SK-N-SH (cell line): ENCODE measurements around the gene STK39. TPM values are rescaled to one million over a fixed set of nuclear protein-coding genes. Genes with fewer than 3 reads are reported as not detected.

ENCODE experiments used
- CTCF ChIA-PET: fragments of 300-600, 350-600 bp; formaldehyde crosslinking; extraction: SDS; loops from one replicate; lab custom pipeline; 2021; lab: Yijun Ruan, JAX
- POLR2A ChIA-PET: fragments of 350-600 bp; sonication (Branson Sonifier 250); formaldehyde crosslinking; extraction: SDS; loops from one replicate; lab custom pipeline; 2020; ENCODE audit warnings: antibody characterized with exemption, inconsistent platforms; lab: Yijun Ruan, JAX
- DNase-seq: peaks from one replicate; pipeline ENCODE4 v3.0.0; 2012
- H2AFZ ChIP-seq: fragments of 200-600 bp; sonication (generic); 2 replicates; pipeline ENCODE4 v1.8.1; 2016; ENCODE audit warnings: antibody characterized with exemption, mild to moderate bottlenecking, low read depth
- H3F3A ChIP-seq: fragments of 200-600 bp; sonication (generic); replicated peaks from 2 replicates; pipeline ENCODE3; 2016; ENCODE audit warnings: antibody characterized with exemption, mild to moderate bottlenecking; ENCODE audit not compliant: insufficient read depth
- H3K27ac ChIP-seq, 2 experiments: fragments of 200-500 bp in 1 of 2; fragments of 200-600 bp in 1 of 2; sonication (Bioruptor generic) in 1 of 2; sonication (generic), shearing (Covaris generic) in 1 of 2; 2 replicates each; pipeline versions ENCODE4 v1.5.1 to v1.6.1; 2014 to 2016; ENCODE audit warnings: low read depth in 2 of 2, inconsistent platforms in 1 of 2, low read length in 1 of 2, mild to moderate bottlenecking in 1 of 2, mixed read lengths in 1 of 2
- H3K27me3 ChIP-seq: fragments of 200-600 bp; sonication (generic), shearing (Covaris generic); 2 replicates; pipeline ENCODE4 v1.6.1; 2016; ENCODE audit warnings: mixed run types; ENCODE audit not compliant: insufficient read depth
- H3K36me3 ChIP-seq, 2 experiments: fragments of 200-500 bp in 1 of 2; fragments of 200-600 bp in 1 of 2; sonication (Bioruptor generic) in 1 of 2; sonication (generic) in 1 of 2; replicated peaks in 1 of 2; 2 replicates each; pipeline versions ENCODE3 to v1.5.1; 2014 to 2016; ENCODE audit warnings: low read length in 1 of 2, mild to moderate bottlenecking in 1 of 2; ENCODE audit not compliant: insufficient read depth in 2 of 2, control insufficient read depth in 1 of 2
- H3K4me1 ChIP-seq, 2 experiments: fragments of 200-500 bp in 1 of 2; fragments of 200-600 bp in 1 of 2; sonication (Bioruptor generic) in 1 of 2; sonication (generic), shearing (Covaris generic) in 1 of 2; 2 replicates each; pipeline versions ENCODE4 v1.5.1 to v1.6.1; 2014 to 2016; ENCODE audit warnings: low read depth in 1 of 2, low read length in 1 of 2, mixed run types in 1 of 2; ENCODE audit not compliant: insufficient read depth in 2 of 2, control insufficient read depth in 1 of 2
- H3K4me2 ChIP-seq: fragments of 200-600 bp; sonication (generic), shearing (Covaris generic); 2 replicates; pipeline ENCODE4 v1.6.1; 2017; ENCODE audit warnings: mixed run types
- H3K4me3 ChIP-seq, 2 experiments: fragments of 200-500 bp in 1 of 2; fragments of 200-600 bp in 1 of 2; sonication (Bioruptor generic) in 1 of 2; sonication (generic), shearing (Covaris generic) in 1 of 2; 2 replicates each; pipeline versions ENCODE4 v1.5.1 to v1.8.1; 2014 to 2016; ENCODE audit warnings: low read depth in 2 of 2, inconsistent platforms in 1 of 2, low read length in 1 of 2, mild to moderate bottlenecking in 1 of 2, mixed read lengths in 1 of 2, moderate library complexity in 1 of 2
- H3K79me2 ChIP-seq: fragments of 200-600 bp; sonication (generic); 2 replicates; pipeline ENCODE4 v1.8.1; 2017; ENCODE audit warnings: mild to moderate bottlenecking; ENCODE audit not compliant: insufficient read depth
- H3K9ac ChIP-seq: fragments of 200-600 bp; sonication (generic); 2 replicates; pipeline ENCODE4 v1.6.1; 2017; ENCODE audit warnings: mixed run types
- H3K9me2 ChIP-seq: fragments of 200-600 bp; sonication (generic); 2 replicates; pipeline ENCODE4 v1.6.1; 2017; ENCODE audit warnings: mixed run types
- H3K9me3 ChIP-seq: fragments of 200-600 bp; sonication (generic); 2 replicates; pipeline ENCODE4 v1.6.1; 2017; ENCODE audit warnings: mixed run types, mild to moderate bottlenecking, moderate library complexity
- H4K20me1 ChIP-seq: fragments of 200-600 bp; sonication (generic); 2 replicates; pipeline ENCODE4 v1.6.1; 2017; ENCODE audit warnings: mild to moderate bottlenecking, mixed run types; ENCODE audit not compliant: insufficient read depth
- CHD2 ChIP-seq: fragments of 150-350 bp; IDR thresholded peaks from 2 replicates; pipeline ENCODE4 v1.6.1; 2018; ENCODE audit warnings: low read length; ENCODE audit not compliant: partially characterized antibody
- CTCF ChIP-seq: fragments of 200-600 bp; sonication (generic); IDR thresholded peaks from 2 replicates; pipeline ENCODE4 v1.6.1; 2017; ENCODE audit warnings: antibody characterized with exemption, mild to moderate bottlenecking, moderate library complexity
- ELF1 ChIP-seq: IDR thresholded peaks from 2 replicates; pipeline ENCODE4 v1.4.0; 2012
- EP300 ChIP-seq, 2 experiments: IDR thresholded peaks; 2 replicates each; pipeline versions ENCODE4 v1.4.0 to v1.6.1; 2012; ENCODE audit warnings: borderline replicate concordance in 1 of 2, low read depth in 1 of 2, low read length in 1 of 2
- EZH2phosphoT487 ChIP-seq: fragments of 200-600 bp; sonication (generic); IDR thresholded peaks from 2 replicates; pipeline ENCODE4 v1.6.1; 2017; ENCODE audit warnings: low read depth, mixed run types, mild to moderate bottlenecking, antibody characterized with exemption, moderate library complexity, borderline replicate concordance
- FOXJ3 ChIP-seq: sonication (generic); formaldehyde crosslinking; IDR thresholded peaks from 2 replicates; pipeline ENCODE4 v1.5.1; 2020; ENCODE audit warnings: mild to moderate bottlenecking, missing genetic modification reagents
- IRF3 ChIP-seq: fragments of 150-350 bp; IDR thresholded peaks from 2 replicates; pipeline ENCODE4 v1.6.1; 2016; ENCODE audit warnings: mild to moderate bottlenecking, low read depth, low read length
- JUND ChIP-seq: IDR thresholded peaks from 2 replicates; pipeline ENCODE4 v1.4.0; 2012
- MEF2A ChIP-seq: IDR thresholded peaks from 2 replicates; pipeline ENCODE4 v1.4.0; 2012; ENCODE audit warnings: low read depth, borderline replicate concordance
- NFIC ChIP-seq: IDR thresholded peaks from 2 replicates; pipeline ENCODE4 v1.4.0; 2012; ENCODE audit warnings: borderline replicate concordance
- NRF1 ChIP-seq: IDR thresholded peaks from 2 replicates; pipeline ENCODE4 v1.6.1; 2012; ENCODE audit warnings: low read depth, mild to moderate bottlenecking, low read length
- RAD21 ChIP-seq: IDR thresholded peaks from 2 replicates; pipeline ENCODE4 v1.6.1; 2012; ENCODE audit warnings: mild to moderate bottlenecking, low read length
- RFX5 ChIP-seq: IDR thresholded peaks from 2 replicates; pipeline ENCODE4 v1.6.1; 2012; ENCODE audit warnings: mild to moderate bottlenecking, improper control_type of control experiment, low read length
- SIN3A ChIP-seq: IDR thresholded peaks from 2 replicates; pipeline ENCODE4 v1.6.1; 2012; ENCODE audit warnings: low read depth, mild to moderate bottlenecking, low read length, moderate library complexity, borderline replicate concordance
- USF2 ChIP-seq: fragments of 150-350 bp; IDR thresholded peaks from 2 replicates; pipeline ENCODE4 v1.6.1; 2017; ENCODE audit warnings: antibody characterized with exemption, low read length, low read depth, borderline replicate concordance
- YY1 ChIP-seq: IDR thresholded peaks from 2 replicates; pipeline ENCODE4 v1.4.0; 2012; ENCODE audit warnings: low read depth, mild to moderate bottlenecking
- WGBS: methylation state at CpG from one replicate; pipeline ENCODE4 v1.1.6; 2017; ENCODE audit warnings: low lambda C conversion rate; 5-methylcytosine and 5-hydroxymethylcytosine counted together
- polyA plus RNA-seq, 3 experiments: library from polyadenylated mRNA; depleted of rRNA; stranded (reverse); fragments of >200 nt; gene quantifications; 2 replicates each; pipeline ENCODE4 v1.2.3, GENCODE V29; 2012
- TF ChIP-seq, protein P1 (sequence below): IDR thresholded peaks from 2 replicates; pipeline ENCODE4 v1.4.0; 2012; ENCODE audit warnings: low read depth
- TF ChIP-seq, protein P2 (sequence below): IDR thresholded peaks from 2 replicates; pipeline ENCODE4 v1.4.0; 2012; ENCODE audit warnings: low read depth, borderline replicate concordance
- TF ChIP-seq, protein P3 (sequence below): IDR thresholded peaks from 2 replicates; pipeline ENCODE4 v1.6.1; 2012; ENCODE audit warnings: mild to moderate bottlenecking, low read depth, low read length, moderate library complexity
- TF ChIP-seq, protein P4 (sequence below): IDR thresholded peaks from 2 replicates; pipeline ENCODE4 v1.4.0; 2012; ENCODE audit warnings: low read depth, borderline replicate concordance

Gene STK39
- polyA plus RNA-seq (2012; rRNA removed): 9.6 and 12.3 TPM in 2 replicates
- 15.1 and 20.5 TPM in 2 replicates for polyA plus RNA-seq (2012; cell fraction: cytosol; rRNA removed)
- polyA plus RNA-seq (2012; cell fraction: nucleus; rRNA removed): 4.0 and 8.4 TPM in 2 replicates

- Histone ChIP-seq H3K27ac (peak within 1 kb of the TSS; percentile 84 to 89), H3K4me1 (peaks cover 11 to 16% of the 10 kb centered on the region in 2 experiments; a peak in 3 of 4 replicates), H3K9me2 (no peaks in the 10 kb centered on the region), H3K9me3 (no peaks in the 10 kb centered on the region), H3K9ac (peak within 1 kb of the TSS; percentile 81), H3K79me2 (peaks cover 38% of the 10 kb centered on the region), H2AFZ (peak within 1 kb of the TSS; percentile 86), H3K27me3 (no peaks in the 10 kb centered on the region), H4K20me1 (peaks cover 16% of the 10 kb centered on the region), H3F3A (peaks cover 13% of the 10 kb centered on the region), H3K36me3 (no peaks in the 10 kb centered on the region), H3K4me2 (peak within 1 kb of the TSS; percentile 91), H3K4me3 (peak within 1 kb of the TSS; percentile 79 to 82)
- POLR2A ChIA-PET: no interaction called here
- DNase-seq: peak; percentile 90
- CTCF ChIA-PET: interaction anchor here (0.6 to 1.1 kb wide), 7 partner anchors 66 to 473 kb away, joined by 3 read pairs; no protein-coding TSS in a partner anchor
- WGBS: 19% methylated on average over 9 of the region's 91 CpGs
- peak; percentile 30 for TF ChIP-seq CTCF
- no peak for TF ChIP-seq IRF3
- no peak for TF ChIP-seq USF2
- TF ChIP-seq RAD21: peak; percentile 18; the same call in 1 of the 2 replicates
- TF ChIP-seq, protein P1, sequence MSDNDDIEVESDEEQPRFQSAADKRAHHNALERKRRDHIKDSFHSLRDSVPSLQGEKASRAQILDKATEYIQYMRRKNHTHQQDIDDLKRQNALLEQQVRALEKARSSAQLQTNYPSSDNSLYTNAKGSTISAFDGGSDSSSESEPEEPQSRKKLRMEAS: peak; percentile 14; the same call in 1 of the 2 replicates
- TF ChIP-seq SIN3A: no peak
- TF ChIP-seq EZH2phosphoT487: no peak
- TF ChIP-seq YY1: no peak
- no peak for TF ChIP-seq CHD2
- TF ChIP-seq ELF1: no peak
- TF ChIP-seq, protein P2, sequence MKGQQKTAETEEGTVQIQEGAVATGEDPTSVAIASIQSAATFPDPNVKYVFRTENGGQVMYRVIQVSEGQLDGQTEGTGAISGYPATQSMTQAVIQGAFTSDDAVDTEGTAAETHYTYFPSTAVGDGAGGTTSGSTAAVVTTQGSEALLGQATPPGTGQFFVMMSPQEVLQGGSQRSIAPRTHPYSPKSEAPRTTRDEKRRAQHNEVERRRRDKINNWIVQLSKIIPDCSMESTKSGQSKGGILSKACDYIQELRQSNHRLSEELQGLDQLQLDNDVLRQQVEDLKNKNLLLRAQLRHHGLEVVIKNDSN: no peak
- TF ChIP-seq FOXJ3 (CRISPR knock-in tag): no peak
- TF ChIP-seq EP300 (IDR thresholded peaks at IDR 0.05; ENCODE audit: borderline replicate concordance in 1 of 2, low read depth in 1 of 2, low read length in 1 of 2): peak in 1 of 2 experiments; percentile 8; a peak in 1 of 4 replicates
- no peak for TF ChIP-seq JUND
- TF ChIP-seq MEF2A: no peak
- TF ChIP-seq, protein P3, sequence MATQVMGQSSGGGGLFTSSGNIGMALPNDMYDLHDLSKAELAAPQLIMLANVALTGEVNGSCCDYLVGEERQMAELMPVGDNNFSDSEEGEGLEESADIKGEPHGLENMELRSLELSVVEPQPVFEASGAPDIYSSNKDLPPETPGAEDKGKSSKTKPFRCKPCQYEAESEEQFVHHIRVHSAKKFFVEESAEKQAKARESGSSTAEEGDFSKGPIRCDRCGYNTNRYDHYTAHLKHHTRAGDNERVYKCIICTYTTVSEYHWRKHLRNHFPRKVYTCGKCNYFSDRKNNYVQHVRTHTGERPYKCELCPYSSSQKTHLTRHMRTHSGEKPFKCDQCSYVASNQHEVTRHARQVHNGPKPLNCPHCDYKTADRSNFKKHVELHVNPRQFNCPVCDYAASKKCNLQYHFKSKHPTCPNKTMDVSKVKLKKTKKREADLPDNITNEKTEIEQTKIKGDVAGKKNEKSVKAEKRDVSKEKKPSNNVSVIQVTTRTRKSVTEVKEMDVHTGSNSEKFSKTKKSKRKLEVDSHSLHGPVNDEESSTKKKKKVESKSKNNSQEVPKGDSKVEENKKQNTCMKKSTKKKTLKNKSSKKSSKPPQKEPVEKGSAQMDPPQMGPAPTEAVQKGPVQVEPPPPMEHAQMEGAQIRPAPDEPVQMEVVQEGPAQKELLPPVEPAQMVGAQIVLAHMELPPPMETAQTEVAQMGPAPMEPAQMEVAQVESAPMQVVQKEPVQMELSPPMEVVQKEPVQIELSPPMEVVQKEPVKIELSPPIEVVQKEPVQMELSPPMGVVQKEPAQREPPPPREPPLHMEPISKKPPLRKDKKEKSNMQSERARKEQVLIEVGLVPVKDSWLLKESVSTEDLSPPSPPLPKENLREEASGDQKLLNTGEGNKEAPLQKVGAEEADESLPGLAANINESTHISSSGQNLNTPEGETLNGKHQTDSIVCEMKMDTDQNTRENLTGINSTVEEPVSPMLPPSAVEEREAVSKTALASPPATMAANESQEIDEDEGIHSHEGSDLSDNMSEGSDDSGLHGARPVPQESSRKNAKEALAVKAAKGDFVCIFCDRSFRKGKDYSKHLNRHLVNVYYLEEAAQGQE: no peak
- 0 out of 2 replicates have a peak, but pooled peaks have one; percentile 27 for TF ChIP-seq NFIC
- TF ChIP-seq, protein P4, sequence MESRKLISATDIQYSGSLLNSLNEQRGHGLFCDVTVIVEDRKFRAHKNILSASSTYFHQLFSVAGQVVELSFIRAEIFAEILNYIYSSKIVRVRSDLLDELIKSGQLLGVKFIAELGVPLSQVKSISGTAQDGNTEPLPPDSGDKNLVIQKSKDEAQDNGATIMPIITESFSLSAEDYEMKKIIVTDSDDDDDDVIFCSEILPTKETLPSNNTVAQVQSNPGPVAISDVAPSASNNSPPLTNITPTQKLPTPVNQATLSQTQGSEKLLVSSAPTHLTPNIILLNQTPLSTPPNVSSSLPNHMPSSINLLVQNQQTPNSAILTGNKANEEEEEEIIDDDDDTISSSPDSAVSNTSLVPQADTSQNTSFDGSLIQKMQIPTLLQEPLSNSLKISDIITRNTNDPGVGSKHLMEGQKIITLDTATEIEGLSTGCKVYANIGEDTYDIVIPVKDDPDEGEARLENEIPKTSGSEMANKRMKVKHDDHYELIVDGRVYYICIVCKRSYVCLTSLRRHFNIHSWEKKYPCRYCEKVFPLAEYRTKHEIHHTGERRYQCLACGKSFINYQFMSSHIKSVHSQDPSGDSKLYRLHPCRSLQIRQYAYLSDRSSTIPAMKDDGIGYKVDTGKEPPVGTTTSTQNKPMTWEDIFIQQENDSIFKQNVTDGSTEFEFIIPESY: no peak
- no peak for TF ChIP-seq RFX5
- no peak for TF ChIP-seq NRF1
These were observed at the start of gene STK39 for GRCh38 chr2:168247341-168248261. Gene STK39 (minus strand): TSS chr2:168247595. CDS start chr2:168247435, 160 bp downstream.
